ENCODE measurements around the gene CDHR1. TPM values are rescaled to one million over a fixed set of nuclear protein-coding genes. Genes with fewer than 3 reads are reported as not detected.

CDHR1 gene
- total and polyA plus RNA-seq, 10 of the 15 experiments (the other 5 are each of a cell fraction or from before 2014, with no cell fraction given), result 0.17 to 3.0 (median 0.34) TPM

GRCh38 chr10:84179059-84179710 lies 15.2 kb upstream of the CDHR1 start (continued):
- TF ChIP-seq HDAC6 (IDR thresholded peaks at IDR 0.05; ENCODE audit: unreplicated experiment), result no peak
- TF ChIP-seq EED (IDR thresholded peaks at IDR 0.05; ENCODE audit: low read depth), result no peak
- no peak for TF ChIP-seq ZBTB11 (CRISPR knock-in tag; IDR thresholded peaks at IDR 0.05)
- TF ChIP-seq BHLHE40 (IDR thresholded peaks at IDR 0.05; ENCODE audit: borderline replicate concordance in 1 of 2, low read depth in 2 of 2, low read length in 1 of 2), result peak; percentile 96 to 97
- TF ChIP-seq ZNF622 (IDR thresholded peaks at IDR 0.05), result no peak
- no peak for TF ChIP-seq ZNF384 (IDR thresholded peaks at IDR 0.05; ENCODE audit: borderline replicate concordance, low read depth, low read length)
- no peak for TF ChIP-seq TCF7 (IDR thresholded peaks at IDR 0.05; ENCODE audit: borderline replicate concordance)
- no peak for TF ChIP-seq BRCA1 (IDR thresholded peaks at IDR 0.05; ENCODE audit: low read depth, low read length)
- peak; percentile 53 for TF ChIP-seq PBX3 (IDR thresholded peaks at IDR 0.05; ENCODE audit: insufficient replicate concordance, low read depth, low read length)
- no peak for TF ChIP-seq ASH2L (IDR thresholded peaks at IDR 0.05; ENCODE audit: borderline replicate concordance, low read depth)
- no peak for TF ChIP-seq TCF3 (IDR thresholded peaks at IDR 0.05; ENCODE audit: borderline replicate concordance, insufficient read depth, low read depth, low read length)
- TF ChIP-seq EZH2 (IDR thresholded peaks at IDR 0.05; ENCODE audit: borderline replicate concordance, control insufficient read depth, low read depth, low read length), result no peak
- TF ChIP-seq CHD2 (IDR thresholded peaks at IDR 0.05; ENCODE audit: borderline replicate concordance, low read depth, low read length), result no peak
- TF ChIP-seq NFXL1 (IDR thresholded peaks at IDR 0.05; ENCODE audit: borderline replicate concordance), result no peak
- no peak for TF ChIP-seq PKNOX1 (IDR thresholded peaks at IDR 0.05)
- no peak for TF ChIP-seq YBX1 (IDR thresholded peaks at IDR 0.05)
- TF ChIP-seq SMAD5 (IDR thresholded peaks at IDR 0.05; ENCODE audit: low read depth), result no peak
- TF ChIP-seq NBN (IDR thresholded peaks at IDR 0.05), result no peak
- TF ChIP-seq USF1 (IDR thresholded peaks at IDR 0.05; ENCODE audit: borderline replicate concordance, extremely low read length, insufficient read depth, low read depth, low read length), result no peak
- peak; percentile 31 for TF ChIP-seq IKZF1 (conservative IDR thresholded peaks at IDR 0.05)
- TF ChIP-seq ZNF207 (IDR thresholded peaks at IDR 0.05; ENCODE audit: borderline replicate concordance), result no peak
- TF ChIP-seq PAX5 (IDR thresholded peaks at IDR 0.05; ENCODE audit: borderline replicate concordance, low read depth, low read length), result peak; percentile 87; the same call in 1 of the 2 replicates
- peak; percentile 33; the same call in 1 of the 2 replicates for TF ChIP-seq GATAD2B (conservative IDR thresholded peaks at IDR 0.05; ENCODE audit: low read depth)
